HepG2 (cell line): ENCODE data around the gene SMURF2. TPM values are rescaled to one million over a fixed set of nuclear protein-coding genes. Genes with fewer than 3 reads are reported as not detected.

Experiments
- BORCS8-MEF2B ChIP-seq: sonication (generic); formaldehyde crosslinking; IDR thresholded peaks from 2 replicates; pipeline ENCODE4 v1.8.0; 2022; ENCODE audit warnings: mild to moderate bottlenecking, missing genetic modification reagents
- GZF1 ChIP-seq: sonication (generic); formaldehyde crosslinking; IDR thresholded peaks from 2 replicates; pipeline ENCODE4 v1.5.1; 2020; ENCODE audit warnings: mild to moderate bottlenecking, missing genetic modification reagents
- HDAC1 ChIP-seq: sonication (generic); formaldehyde crosslinking; IDR thresholded peaks from 2 replicates; pipeline ENCODE4 v1.5.1; 2020; ENCODE audit warnings: mild to moderate bottlenecking, missing genetic modification reagents
- HMGXB4 ChIP-seq, 2 experiments: sonication (generic) in 1 of 2; formaldehyde crosslinking in 1 of 2; IDR thresholded peaks; 2 replicates each; pipeline versions ENCODE4 v1.4.0 to v1.6.1; 2018 to 2020; ENCODE audit warnings: missing genetic modification reagents in 2 of 2, borderline replicate concordance in 1 of 2, low read depth in 1 of 2, mild to moderate bottlenecking in 1 of 2, missing biosample characterization in 1 of 2
- HOXA3 ChIP-seq: sonication (generic); formaldehyde crosslinking; IDR thresholded peaks from 2 replicates; pipeline ENCODE4 v1.5.0; 2020; ENCODE audit warnings: missing genetic modification reagents
- KAT8 ChIP-seq: IDR thresholded peaks from 2 replicates; pipeline ENCODE4 v1.6.1; 2016; ENCODE audit warnings: missing genetic modification reagents, missing compliant biosample characterization
- KDM4B ChIP-seq: sonication (generic); formaldehyde crosslinking; IDR thresholded peaks from 2 replicates; pipeline ENCODE4 v1.4.0; 2020; ENCODE audit warnings: missing genetic modification reagents
- MAZ ChIP-seq, 2 experiments: sonication (generic) in 1 of 2; formaldehyde crosslinking in 1 of 2; IDR thresholded peaks; 2 replicates each; pipeline versions ENCODE4 v1.5.0 to v1.6.1; 2012 to 2020; ENCODE audit warnings: low read depth in 2 of 2, mild to moderate bottlenecking in 2 of 2, borderline replicate concordance in 1 of 2, improper control_type of control experiment in 1 of 2, low read length in 1 of 2, missing genetic modification reagents in 1 of 2, moderate library complexity in 1 of 2
- MXI1 ChIP-seq: IDR thresholded peaks from 3 replicates; pipeline ENCODE4 v1.6.1; 2012; ENCODE audit warnings: low read depth, low read length, inconsistent platforms, borderline replicate concordance
- PHF8 ChIP-seq: sonication (generic); formaldehyde crosslinking; IDR thresholded peaks from 2 replicates; pipeline ENCODE4 v1.5.0; 2020; ENCODE audit warnings: missing genetic modification reagents
- POLR2A ChIP-seq, 2 experiments: IDR thresholded peaks; 2 replicates each; pipeline ENCODE4 v1.6.1; 2011; ENCODE audit warnings: low read depth in 2 of 2, low read length in 2 of 2, mild to moderate bottlenecking in 1 of 2, moderate library complexity in 1 of 2; ENCODE audit not compliant: insufficient read depth in 1 of 2
- RBAK ChIP-seq: sonication (generic); formaldehyde crosslinking; IDR thresholded peaks from 2 replicates; pipeline ENCODE4 v1.5.1; 2020; ENCODE audit warnings: mild to moderate bottlenecking, missing genetic modification reagents
- SOX5 ChIP-seq: IDR thresholded peaks from 2 replicates; pipeline ENCODE4 v1.6.1; 2016; ENCODE audit warnings: borderline replicate concordance
- SRSF4 ChIP-seq: fragments of 200-400 bp; formaldehyde crosslinking; IDR thresholded peaks from one replicate; pipeline ENCODE4 v1.6.1; 2018; ENCODE audit warnings: mild to moderate bottlenecking, low read depth, low read length, moderate library complexity; ENCODE audit not compliant: poor library complexity, severe bottlenecking
- TCF12 ChIP-seq, 2 experiments: fragments of 450-650 bp in 1 of 2; sonication (generic) in 1 of 2; formaldehyde crosslinking in 1 of 2; IDR thresholded peaks; 2 replicates each; pipeline versions ENCODE4 v1.6.1 to v1.8.0; 2017 to 2022; ENCODE audit warnings: antibody characterized with exemption in 1 of 2, mild to moderate bottlenecking in 1 of 2, missing genetic modification reagents in 1 of 2, moderate library complexity in 1 of 2
- TEAD3 ChIP-seq: optimal IDR thresholded peaks from 2 replicates; pipeline ENCODE3; 2016; ENCODE audit warnings: borderline replicate concordance
- XRCC5 ChIP-seq: fragments of 200-400 bp; formaldehyde crosslinking; optimal IDR thresholded peaks from 2 replicates; pipeline ENCODE3; 2017; ENCODE audit warnings: mild to moderate bottlenecking, low read length
- ZBTB1 ChIP-seq: sonication (generic); formaldehyde crosslinking; IDR thresholded peaks from 2 replicates; pipeline ENCODE4 v1.4.0; 2020; ENCODE audit warnings: missing genetic modification reagents, borderline replicate concordance
- ZBTB21 ChIP-seq: sonication (generic); formaldehyde crosslinking; IDR thresholded peaks from 2 replicates; pipeline ENCODE4 v1.4.0; 2020; ENCODE audit warnings: missing genetic modification reagents
- ZNF33A ChIP-seq: sonication (generic); formaldehyde crosslinking; IDR thresholded peaks from 2 replicates; pipeline ENCODE4 v1.5.1; 2020; ENCODE audit warnings: missing genetic modification reagents, mild to moderate bottlenecking, moderate library complexity, borderline replicate concordance
- ZNF414 ChIP-seq: sonication (generic); formaldehyde crosslinking; IDR thresholded peaks from 2 replicates; pipeline ENCODE4 v1.5.0; 2020; ENCODE audit warnings: missing genetic modification reagents
- ZNF629 ChIP-seq: sonication (generic); formaldehyde crosslinking; conservative IDR thresholded peaks from 2 replicates; pipeline ENCODE4 v1.5.0; 2020; ENCODE audit warnings: missing genetic modification reagents
- ZNF776 ChIP-seq: sonication (generic); formaldehyde crosslinking; IDR thresholded peaks from 2 replicates; pipeline ENCODE4 v1.4.0; 2020; ENCODE audit warnings: mild to moderate bottlenecking, missing genetic modification reagents
- ZSCAN31 ChIP-seq: sonication (generic); formaldehyde crosslinking; IDR thresholded peaks from 2 replicates; pipeline ENCODE4 v1.5.0; 2020; ENCODE audit warnings: low read depth, mild to moderate bottlenecking, missing genetic modification reagents
- polyA plus RNA-seq, 8 experiments: library from polyadenylated mRNA; depleted of rRNA in 3 of 8; stranded (reverse) in 7 of 8; unstranded in 1 of 8; fragments of >200 nt; fragmentation: Illumina TruSeq in 4 of 8; extraction: Trizol in 4 of 8; gene quantifications; 2 replicates each; pipeline versions ENCODE4 v1.2.1 to v1.2.3, GENCODE V29; 2011 to 2016; ENCODE audit warnings: low read depth in 4 of 8, missing spikeins in 1 of 8, mixed read lengths in 1 of 8; ENCODE audit not compliant: insufficient read depth in 1 of 8
- total RNA-seq, 5 experiments: library from RNA; depleted of rRNA; stranded (reverse); fragments of >200 nt; fragmentation: Illumina TruSeq; extraction: Trizol; gene quantifications; 2 replicates each; pipeline ENCODE4 v1.2.3, GENCODE V29; 2016; ENCODE audit warnings: low read depth in 1 of 5
- TF ChIP-seq, protein P1 (sequence below): sonication (generic); formaldehyde crosslinking; IDR thresholded peaks from 2 replicates; pipeline ENCODE4 v1.4.0; 2020; ENCODE audit warnings: missing genetic modification reagents, mild to moderate bottlenecking, borderline replicate concordance
- TF ChIP-seq, protein P2 (sequence below): sonication (generic); formaldehyde crosslinking; IDR thresholded peaks from 2 replicates; pipeline ENCODE4 v1.5.0; 2020; ENCODE audit warnings: missing genetic modification reagents, mild to moderate bottlenecking, borderline replicate concordance

SMURF2 gene
- total and polyA plus RNA-seq, 2 of the 13 experiments (the other 11 are each of a cell fraction or from before 2014, with no cell fraction given): 14.9 to 24.3 TPM

GRCh38 chr17:64506201-64506575, 155.9 kb downstream of the SMURF2 start, which contains the start of gene DDX5 (continued):
- peak; percentile 20; the same call in 1 of the 2 replicates for TF ChIP-seq BORCS8-MEF2B
- TF ChIP-seq MXI1: no peak; the same call in 2 of the 3 replicates
- TF ChIP-seq HDAC1 (CRISPR knock-in tag): no peak
- no peak for TF ChIP-seq ZBTB1 (CRISPR knock-in tag)
- peak; percentile 79; the same call in 1 of the 2 replicates for TF ChIP-seq HOXA3 (CRISPR knock-in tag)
- 0 out of 2 replicates have a peak, but pooled peaks have one; percentile 9 for TF ChIP-seq ZNF414 (CRISPR knock-in tag)
- TF ChIP-seq TEAD3 (CRISPR knock-in tag): peak; percentile 80
- no peak for TF ChIP-seq XRCC5
- TF ChIP-seq PHF8: no peak
- TF ChIP-seq ZBTB21: peak; percentile 31; the same call in 1 of the 2 replicates
- TF ChIP-seq, protein P1, sequence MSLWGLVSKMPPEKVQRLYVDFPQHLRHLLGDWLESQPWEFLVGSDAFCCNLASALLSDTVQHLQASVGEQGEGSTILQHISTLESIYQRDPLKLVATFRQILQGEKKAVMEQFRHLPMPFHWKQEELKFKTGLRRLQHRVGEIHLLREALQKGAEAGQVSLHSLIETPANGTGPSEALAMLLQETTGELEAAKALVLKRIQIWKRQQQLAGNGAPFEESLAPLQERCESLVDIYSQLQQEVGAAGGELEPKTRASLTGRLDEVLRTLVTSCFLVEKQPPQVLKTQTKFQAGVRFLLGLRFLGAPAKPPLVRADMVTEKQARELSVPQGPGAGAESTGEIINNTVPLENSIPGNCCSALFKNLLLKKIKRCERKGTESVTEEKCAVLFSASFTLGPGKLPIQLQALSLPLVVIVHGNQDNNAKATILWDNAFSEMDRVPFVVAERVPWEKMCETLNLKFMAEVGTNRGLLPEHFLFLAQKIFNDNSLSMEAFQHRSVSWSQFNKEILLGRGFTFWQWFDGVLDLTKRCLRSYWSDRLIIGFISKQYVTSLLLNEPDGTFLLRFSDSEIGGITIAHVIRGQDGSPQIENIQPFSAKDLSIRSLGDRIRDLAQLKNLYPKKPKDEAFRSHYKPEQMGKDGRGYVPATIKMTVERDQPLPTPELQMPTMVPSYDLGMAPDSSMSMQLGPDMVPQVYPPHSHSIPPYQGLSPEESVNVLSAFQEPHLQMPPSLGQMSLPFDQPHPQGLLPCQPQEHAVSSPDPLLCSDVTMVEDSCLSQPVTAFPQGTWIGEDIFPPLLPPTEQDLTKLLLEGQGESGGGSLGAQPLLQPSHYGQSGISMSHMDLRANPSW (CRISPR knock-in tag): no peak
- no peak; a peak in 1 of 4 replicates for TF ChIP-seq HMGXB4 (CRISPR knock-in tag; IDR thresholded peaks at IDR 0.05; ENCODE audit: borderline replicate concordance in 1 of 2, low read depth in 1 of 2)
- no peak for TF ChIP-seq GZF1 (CRISPR knock-in tag)
- TF ChIP-seq ZNF776 (CRISPR knock-in tag): no peak
- TF ChIP-seq POLR2A (IDR thresholded peaks at IDR 0.05; ENCODE audit: insufficient read depth in 1 of 2, low read depth in 2 of 2, low read length in 2 of 2): peak; percentile 100
- peak; percentile 21; the same call in 1 of the 2 replicates for TF ChIP-seq SOX5 (CRISPR knock-in tag)
- TF ChIP-seq MAZ (IDR thresholded peaks at IDR 0.05; ENCODE audit: borderline replicate concordance, low read depth, low read length): peak; percentile 92; the same call in 1 of the 2 replicates
- TF ChIP-seq MAZ (CRISPR knock-in tag; IDR thresholded peaks at IDR 0.05; ENCODE audit: low read depth): no peak
- TF ChIP-seq RBAK (CRISPR knock-in tag): no peak
- 0 out of 2 replicates have a peak, but pooled peaks have one; percentile 1 for TF ChIP-seq KAT8 (CRISPR knock-in tag)
- TF ChIP-seq, protein P2, sequence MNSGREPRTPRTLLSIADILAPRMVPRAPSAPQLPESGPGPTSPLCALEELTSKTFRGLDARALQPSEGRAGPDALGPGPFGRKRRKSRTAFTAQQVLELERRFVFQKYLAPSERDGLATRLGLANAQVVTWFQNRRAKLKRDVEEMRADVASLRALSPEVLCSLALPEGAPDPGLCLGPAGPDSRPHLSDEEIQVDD (CRISPR knock-in tag): peak; percentile 61; the same call in 1 of the 2 replicates
- no peak for TF ChIP-seq SRSF4
- TF ChIP-seq KDM4B (CRISPR knock-in tag): no peak
- TF ChIP-seq TCF12 (IDR thresholded peaks at IDR 0.05): no peak
- TF ChIP-seq TCF12 (CRISPR knock-in tag; IDR thresholded peaks at IDR 0.05): peak; percentile 17; the same call in 1 of the 2 replicates
- TF ChIP-seq ZSCAN31 (CRISPR knock-in tag): no peak
- TF ChIP-seq ZNF33A (CRISPR knock-in tag): no peak
- TF ChIP-seq ZNF629 (CRISPR knock-in tag): no peak
